ENCODE data around the gene SPAST. TPM values are rescaled to one million over a fixed set of nuclear protein-coding genes. Genes with fewer than 3 reads are reported as not detected.

SPAST gene
- total and polyA plus RNA-seq, 2 of the 13 experiments (the other 11 are each of a cell fraction or from before 2014, with no cell fraction given), result 11.5 to 40.4 TPM

DNA sequence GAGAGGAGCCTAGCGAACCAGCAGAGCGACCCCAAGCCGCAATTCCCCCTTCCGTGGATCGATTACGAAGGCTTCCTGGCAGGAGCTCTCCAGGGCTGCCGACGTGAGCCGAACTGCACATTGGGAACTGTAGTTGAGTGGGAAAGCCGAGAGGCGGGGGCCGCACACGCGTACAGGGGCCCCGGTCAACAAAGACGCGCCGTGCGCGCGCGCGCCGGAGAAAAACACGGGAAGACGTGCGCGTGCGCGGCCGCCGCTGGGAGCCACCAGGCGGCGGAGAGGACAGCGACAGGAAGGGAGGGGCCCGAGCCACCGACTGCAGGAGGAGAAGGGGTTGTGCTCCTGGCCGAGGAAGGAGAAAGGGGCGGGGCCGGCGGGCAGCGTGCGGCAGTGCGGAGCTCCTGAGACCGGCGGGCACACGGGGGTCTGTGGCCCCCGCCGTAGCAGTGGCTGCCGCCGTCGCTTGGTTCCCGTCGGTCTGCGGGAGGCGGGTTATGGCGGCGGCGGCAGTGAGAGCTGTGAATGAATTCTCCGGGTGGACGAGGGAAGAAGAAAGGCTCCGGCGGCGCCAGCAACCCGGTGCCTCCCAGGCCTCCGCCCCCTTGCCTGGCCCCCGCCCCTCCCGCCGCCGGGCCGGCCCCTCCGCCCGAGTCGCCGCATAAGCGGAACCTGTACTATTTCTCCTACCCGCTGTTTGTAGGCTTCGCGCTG lies at the start of gene SPAST (continued):
- TF ChIP-seq, protein P1, sequence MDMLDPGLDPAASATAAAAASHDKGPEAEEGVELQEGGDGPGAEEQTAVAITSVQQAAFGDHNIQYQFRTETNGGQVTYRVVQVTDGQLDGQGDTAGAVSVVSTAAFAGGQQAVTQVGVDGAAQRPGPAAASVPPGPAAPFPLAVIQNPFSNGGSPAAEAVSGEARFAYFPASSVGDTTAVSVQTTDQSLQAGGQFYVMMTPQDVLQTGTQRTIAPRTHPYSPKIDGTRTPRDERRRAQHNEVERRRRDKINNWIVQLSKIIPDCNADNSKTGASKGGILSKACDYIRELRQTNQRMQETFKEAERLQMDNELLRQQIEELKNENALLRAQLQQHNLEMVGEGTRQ (IDR thresholded peaks at IDR 0.05; ENCODE audit: low read depth, low read length), result no peak
- TF ChIP-seq, protein P1 (CRISPR knock-in tag; IDR thresholded peaks at IDR 0.05; ENCODE audit: borderline replicate concordance), result peak; percentile 44; the same call in 1 of the 2 replicates
- TF ChIP-seq CBX1 (IDR thresholded peaks at IDR 0.05; ENCODE audit: low read depth) (peak; percentile 26), SMC3 (IDR thresholded peaks at IDR 0.05; ENCODE audit: low read length) (no peak), ZNF512 (CRISPR knock-in tag; IDR thresholded peaks at IDR 0.05) (no peak), MTA3 (CRISPR knock-in tag; IDR thresholded peaks at IDR 0.05) (no peak), TRIM22 (IDR thresholded peaks at IDR 0.05) (no peak), HMGXB3 (CRISPR knock-in tag; IDR thresholded peaks at IDR 0.05; ENCODE audit: borderline replicate concordance) (peak; percentile 88), ATM (IDR thresholded peaks at IDR 0.05; ENCODE audit: borderline replicate concordance) (no peak), RXRB (CRISPR knock-in tag; IDR thresholded peaks at IDR 0.05; ENCODE audit: borderline replicate concordance) (peak; percentile 79), RORA (CRISPR knock-in tag; IDR thresholded peaks at IDR 0.05) (no peak), SYNCRIP (IDR thresholded peaks at IDR 0.05; ENCODE audit: insufficient read depth, low read depth, low read length) (no peak), ZNF839 (CRISPR knock-in tag; IDR thresholded peaks at IDR 0.05; ENCODE audit: borderline replicate concordance) (no peak), RFX3 (CRISPR knock-in tag; IDR thresholded peaks at IDR 0.05) (no peak)
- TF ChIP-seq, protein P2, sequence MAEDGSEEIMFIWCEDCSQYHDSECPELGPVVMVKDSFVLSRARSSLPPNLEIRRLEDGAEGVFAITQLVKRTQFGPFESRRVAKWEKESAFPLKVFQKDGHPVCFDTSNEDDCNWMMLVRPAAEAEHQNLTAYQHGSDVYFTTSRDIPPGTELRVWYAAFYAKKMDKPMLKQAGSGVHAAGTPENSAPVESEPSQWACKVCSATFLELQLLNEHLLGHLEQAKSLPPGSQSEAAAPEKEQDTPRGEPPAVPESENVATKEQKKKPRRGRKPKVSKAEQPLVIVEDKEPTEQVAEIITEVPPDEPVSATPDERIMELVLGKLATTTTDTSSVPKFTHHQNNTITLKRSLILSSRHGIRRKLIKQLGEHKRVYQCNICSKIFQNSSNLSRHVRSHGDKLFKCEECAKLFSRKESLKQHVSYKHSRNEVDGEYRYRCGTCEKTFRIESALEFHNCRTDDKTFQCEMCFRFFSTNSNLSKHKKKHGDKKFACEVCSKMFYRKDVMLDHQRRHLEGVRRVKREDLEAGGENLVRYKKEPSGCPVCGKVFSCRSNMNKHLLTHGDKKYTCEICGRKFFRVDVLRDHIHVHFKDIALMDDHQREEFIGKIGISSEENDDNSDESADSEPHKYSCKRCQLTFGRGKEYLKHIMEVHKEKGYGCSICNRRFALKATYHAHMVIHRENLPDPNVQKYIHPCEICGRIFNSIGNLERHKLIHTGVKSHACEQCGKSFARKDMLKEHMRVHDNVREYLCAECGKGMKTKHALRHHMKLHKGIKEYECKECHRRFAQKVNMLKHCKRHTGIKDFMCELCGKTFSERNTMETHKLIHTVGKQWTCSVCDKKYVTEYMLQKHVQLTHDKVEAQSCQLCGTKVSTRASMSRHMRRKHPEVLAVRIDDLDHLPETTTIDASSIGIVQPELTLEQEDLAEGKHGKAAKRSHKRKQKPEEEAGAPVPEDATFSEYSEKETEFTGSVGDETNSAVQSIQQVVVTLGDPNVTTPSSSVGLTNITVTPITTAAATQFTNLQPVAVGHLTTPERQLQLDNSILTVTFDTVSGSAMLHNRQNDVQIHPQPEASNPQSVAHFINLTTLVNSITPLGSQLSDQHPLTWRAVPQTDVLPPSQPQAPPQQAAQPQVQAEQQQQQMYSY (CRISPR knock-in tag; IDR thresholded peaks at IDR 0.05), result no peak; the same call in 1 of the 2 replicates

Data from HepG2 (cell line).